Measurements from ENCODE around the gene NRSN1. TPM values are rescaled to one million over a fixed set of nuclear protein-coding genes. Genes with fewer than 3 reads are reported as not detected.

Gene NRSN1
- total and polyA plus RNA-seq, 9 of the 15 experiments (the other 6 are each of a cell fraction or from before 2014, with no cell fraction given): not detected

DNA sequence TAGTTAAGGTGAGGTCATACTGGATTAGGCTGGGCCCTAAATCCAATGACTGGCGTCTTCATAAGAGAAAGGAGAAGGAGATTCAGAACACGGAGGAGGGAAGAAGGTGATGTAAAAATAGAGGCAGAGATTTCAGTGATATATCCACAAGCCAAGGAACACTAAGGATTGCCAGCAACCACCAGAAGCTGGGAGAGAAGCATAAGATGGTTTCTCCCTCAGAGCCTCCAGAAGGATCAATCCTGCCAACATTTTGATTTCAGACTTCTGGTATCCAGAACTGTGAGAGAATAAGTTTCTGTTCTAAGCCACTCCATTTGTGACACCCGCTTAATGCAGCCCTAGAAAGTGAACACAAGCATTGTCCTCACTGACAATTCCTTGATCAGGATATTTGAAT, 33.6 kb upstream of the NRSN1 start (continued):
- TF ChIP-seq, protein P1, sequence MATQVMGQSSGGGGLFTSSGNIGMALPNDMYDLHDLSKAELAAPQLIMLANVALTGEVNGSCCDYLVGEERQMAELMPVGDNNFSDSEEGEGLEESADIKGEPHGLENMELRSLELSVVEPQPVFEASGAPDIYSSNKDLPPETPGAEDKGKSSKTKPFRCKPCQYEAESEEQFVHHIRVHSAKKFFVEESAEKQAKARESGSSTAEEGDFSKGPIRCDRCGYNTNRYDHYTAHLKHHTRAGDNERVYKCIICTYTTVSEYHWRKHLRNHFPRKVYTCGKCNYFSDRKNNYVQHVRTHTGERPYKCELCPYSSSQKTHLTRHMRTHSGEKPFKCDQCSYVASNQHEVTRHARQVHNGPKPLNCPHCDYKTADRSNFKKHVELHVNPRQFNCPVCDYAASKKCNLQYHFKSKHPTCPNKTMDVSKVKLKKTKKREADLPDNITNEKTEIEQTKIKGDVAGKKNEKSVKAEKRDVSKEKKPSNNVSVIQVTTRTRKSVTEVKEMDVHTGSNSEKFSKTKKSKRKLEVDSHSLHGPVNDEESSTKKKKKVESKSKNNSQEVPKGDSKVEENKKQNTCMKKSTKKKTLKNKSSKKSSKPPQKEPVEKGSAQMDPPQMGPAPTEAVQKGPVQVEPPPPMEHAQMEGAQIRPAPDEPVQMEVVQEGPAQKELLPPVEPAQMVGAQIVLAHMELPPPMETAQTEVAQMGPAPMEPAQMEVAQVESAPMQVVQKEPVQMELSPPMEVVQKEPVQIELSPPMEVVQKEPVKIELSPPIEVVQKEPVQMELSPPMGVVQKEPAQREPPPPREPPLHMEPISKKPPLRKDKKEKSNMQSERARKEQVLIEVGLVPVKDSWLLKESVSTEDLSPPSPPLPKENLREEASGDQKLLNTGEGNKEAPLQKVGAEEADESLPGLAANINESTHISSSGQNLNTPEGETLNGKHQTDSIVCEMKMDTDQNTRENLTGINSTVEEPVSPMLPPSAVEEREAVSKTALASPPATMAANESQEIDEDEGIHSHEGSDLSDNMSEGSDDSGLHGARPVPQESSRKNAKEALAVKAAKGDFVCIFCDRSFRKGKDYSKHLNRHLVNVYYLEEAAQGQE (IDR thresholded peaks at IDR 0.05; ENCODE audit: borderline replicate concordance): no peak
- TF ChIP-seq, protein P1 (CRISPR knock-in tag; IDR thresholded peaks at IDR 0.05; ENCODE audit: low read depth): no peak
- TF ChIP-seq MECOM (CRISPR knock-in tag; IDR thresholded peaks at IDR 0.05) (no peak), ERF (CRISPR knock-in tag; IDR thresholded peaks at IDR 0.05) (no peak), TAL1 (IDR thresholded peaks at IDR 0.05) (no peak), PKNOX1 (IDR thresholded peaks at IDR 0.05) (no peak), RBM15 (IDR thresholded peaks at IDR 0.05; ENCODE audit: insufficient read depth, low read length) (no peak)
- TF ChIP-seq, protein P2, sequence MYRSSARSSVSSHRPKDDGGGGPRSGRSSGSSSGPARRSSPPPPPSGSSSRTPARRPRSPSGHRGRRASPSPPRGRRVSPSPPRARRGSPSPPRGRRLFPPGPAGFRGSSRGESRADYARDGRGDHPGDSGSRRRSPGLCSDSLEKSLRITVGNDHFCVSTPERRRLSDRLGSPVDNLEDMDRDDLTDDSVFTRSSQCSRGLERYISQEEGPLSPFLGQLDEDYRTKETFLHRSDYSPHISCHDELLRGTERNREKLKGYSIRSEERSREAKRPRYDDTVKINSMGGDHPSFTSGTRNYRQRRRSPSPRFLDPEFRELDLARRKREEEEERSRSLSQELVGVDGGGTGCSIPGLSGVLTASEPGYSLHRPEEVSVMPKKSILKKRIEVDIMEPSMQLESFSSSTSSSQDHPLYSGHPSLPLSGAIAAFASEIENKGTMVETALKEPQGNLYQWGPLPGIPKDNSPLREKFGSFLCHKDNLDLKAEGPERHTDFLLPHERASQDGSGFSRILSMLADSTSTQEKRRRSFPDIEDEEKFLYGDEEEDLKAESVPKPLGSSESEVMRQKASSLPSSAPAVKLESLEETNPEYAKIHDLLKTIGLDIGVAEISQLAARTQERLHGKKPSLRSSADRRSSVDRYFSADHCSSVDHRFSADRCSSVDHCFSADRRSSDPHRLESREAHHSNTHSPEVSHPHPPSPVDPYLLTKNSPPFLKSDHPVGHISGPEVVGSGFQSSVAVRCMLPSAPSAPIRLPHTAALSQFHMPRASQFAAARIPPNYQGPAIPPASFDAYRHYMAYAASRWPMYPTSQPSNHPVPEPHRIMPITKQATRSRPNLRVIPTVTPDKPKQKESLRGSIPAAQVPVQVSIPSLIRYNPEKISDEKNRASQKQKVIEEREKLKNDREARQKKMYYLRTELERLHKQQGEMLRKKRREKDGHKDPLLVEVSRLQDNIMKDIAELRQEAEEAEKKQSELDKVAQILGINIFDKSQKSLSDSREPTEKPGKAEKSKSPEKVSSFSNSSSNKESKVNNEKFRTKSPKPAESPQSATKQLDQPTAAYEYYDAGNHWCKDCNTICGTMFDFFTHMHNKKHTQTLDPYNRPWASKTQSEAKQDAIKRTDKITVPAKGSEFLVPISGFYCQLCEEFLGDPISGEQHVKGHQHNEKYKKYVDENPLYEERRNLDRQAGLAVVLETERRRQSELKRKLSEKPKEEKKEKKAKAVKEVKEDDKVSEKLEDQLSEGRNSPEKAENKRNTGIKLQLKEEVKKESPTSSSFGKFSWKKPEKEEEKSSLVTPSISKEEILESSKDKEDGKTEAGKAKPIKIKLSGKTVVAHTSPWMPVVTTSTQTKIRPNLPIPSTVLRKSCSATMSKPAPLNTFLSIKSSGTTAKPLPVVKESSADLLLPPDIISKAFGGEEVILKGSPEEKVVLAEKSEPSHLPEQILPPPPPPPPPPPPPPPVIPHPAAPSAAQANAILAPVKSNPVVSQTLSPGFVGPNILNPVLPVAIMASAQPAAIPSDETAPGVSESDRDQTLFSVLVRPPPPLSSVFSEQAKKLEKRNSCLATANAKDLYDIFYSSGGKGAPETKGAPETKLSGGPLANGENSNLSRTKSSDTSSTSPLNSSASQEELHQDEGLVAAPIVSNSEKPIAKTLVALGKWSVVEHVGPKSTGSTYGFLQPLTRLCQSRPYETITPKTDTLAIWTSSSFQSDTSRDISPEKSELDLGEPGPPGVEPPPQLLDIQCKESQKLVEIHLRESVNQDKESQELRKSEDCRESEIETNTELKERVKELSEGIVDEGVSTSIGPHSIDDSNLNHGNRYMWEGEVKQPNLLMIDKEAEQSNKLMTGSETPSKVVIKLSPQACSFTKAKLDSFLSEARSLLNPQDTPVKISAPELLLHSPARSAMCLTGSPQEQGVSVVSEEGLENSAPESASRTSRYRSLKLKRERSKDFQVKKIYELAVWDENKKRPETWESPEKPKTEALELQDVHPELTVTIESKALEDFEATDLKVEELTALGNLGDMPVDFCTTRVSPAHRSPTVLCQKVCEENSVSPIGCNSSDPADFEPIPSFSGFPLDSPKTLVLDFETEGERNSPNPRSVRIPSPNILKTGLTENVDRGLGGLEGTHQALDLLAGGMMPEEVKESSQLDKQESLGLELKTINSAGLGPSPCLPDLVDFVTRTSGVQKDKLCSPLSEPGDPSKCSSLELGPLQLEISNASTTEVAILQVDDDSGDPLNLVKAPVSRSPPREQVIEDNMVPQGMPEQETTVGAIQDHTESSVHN (IDR thresholded peaks at IDR 0.05; ENCODE audit: borderline replicate concordance in 1 of 2, low read depth in 1 of 2): no peak

Data from K562 (cell line).